Calu3 (cell line): ENCODE data around the gene TICAM1. TPM values are rescaled to one million over a fixed set of nuclear protein-coding genes. Genes with fewer than 3 reads are reported as not detected.
A peak's percentile ranks its signal among the peaks of the same experiment; 100 is the strongest.
"Not testable (repeated sequence)": the region's sequence is repeated elsewhere in the genome, so short reads cannot be mapped to it uniquely, and the experiment has no call there.

Experiments
- BruUV-seq: library from RNA; stranded (reverse); fragments of 400-500 nt; replicated peaks from 2 replicates; lab custom pipeline; 2021; lab: Mats Ljungman, UMichigan
- CTCF ChIA-PET: fragments of 300-600 bp; sonication (Branson Sonifier 250); formaldehyde crosslinking; loops from one replicate; lab custom pipeline; 2022; ENCODE audit warnings: antibody characterized with exemption; lab: Charles Lee
- DNase-seq: peaks from one replicate; pipeline ENCODE4 v3.0.0; 2022
- H3K27ac Mint-ChIP-seq: one replicate; pipeline ENCODE4 v1.8.0; 2022; ENCODE audit warnings: mixed read lengths; ENCODE audit not compliant: unreplicated experiment
- H3K27me3 Mint-ChIP-seq: one replicate; pipeline ENCODE4 v1.8.0; 2022; ENCODE audit warnings: mixed read lengths; ENCODE audit not compliant: unreplicated experiment
- H3K36me3 Mint-ChIP-seq: one replicate; pipeline ENCODE4 v1.8.0; 2022; ENCODE audit warnings: mild to moderate bottlenecking, moderate library complexity, mixed read lengths; ENCODE audit not compliant: insufficient read depth, unreplicated experiment
- H3K4me1 Mint-ChIP-seq: one replicate; pipeline ENCODE4 v1.8.0; 2022; ENCODE audit warnings: mild to moderate bottlenecking, low read depth, mixed read lengths; ENCODE audit not compliant: unreplicated experiment
- H3K4me3 Mint-ChIP-seq: one replicate; pipeline ENCODE4 v1.8.0; 2022; ENCODE audit warnings: mild to moderate bottlenecking, low read depth, moderate library complexity, mixed read lengths; ENCODE audit not compliant: unreplicated experiment
- H3K9me3 Mint-ChIP-seq: one replicate; pipeline ENCODE4 v1.8.0; 2022; ENCODE audit warnings: low read depth, mixed read lengths; ENCODE audit not compliant: unreplicated experiment
- intact Hi-C: fragments of 100-400 bp; cut with micrococcal nuclease; formaldehyde crosslinking; loops from one replicate; pipeline ENCODE4 v1.10.0; 2022; ENCODE audit not compliant: unreplicated experiment
- total RNA-seq: library from RNA; stranded (reverse); gene quantifications from 2 replicates; pipeline ENCODE4 v1.2.3, GENCODE V29; 2022
- TF ChIP-seq, protein P1 (sequence below): fragments of 200-600 bp; IDR thresholded peaks from one replicate; pipeline ENCODE4 v1.8.0; 2022; ENCODE audit warnings: antibody characterized with exemption; ENCODE audit not compliant: unreplicated experiment

TICAM1 gene
- total RNA-seq, 1 experiment from 2014 or later: 13.5 TPM

DNA sequence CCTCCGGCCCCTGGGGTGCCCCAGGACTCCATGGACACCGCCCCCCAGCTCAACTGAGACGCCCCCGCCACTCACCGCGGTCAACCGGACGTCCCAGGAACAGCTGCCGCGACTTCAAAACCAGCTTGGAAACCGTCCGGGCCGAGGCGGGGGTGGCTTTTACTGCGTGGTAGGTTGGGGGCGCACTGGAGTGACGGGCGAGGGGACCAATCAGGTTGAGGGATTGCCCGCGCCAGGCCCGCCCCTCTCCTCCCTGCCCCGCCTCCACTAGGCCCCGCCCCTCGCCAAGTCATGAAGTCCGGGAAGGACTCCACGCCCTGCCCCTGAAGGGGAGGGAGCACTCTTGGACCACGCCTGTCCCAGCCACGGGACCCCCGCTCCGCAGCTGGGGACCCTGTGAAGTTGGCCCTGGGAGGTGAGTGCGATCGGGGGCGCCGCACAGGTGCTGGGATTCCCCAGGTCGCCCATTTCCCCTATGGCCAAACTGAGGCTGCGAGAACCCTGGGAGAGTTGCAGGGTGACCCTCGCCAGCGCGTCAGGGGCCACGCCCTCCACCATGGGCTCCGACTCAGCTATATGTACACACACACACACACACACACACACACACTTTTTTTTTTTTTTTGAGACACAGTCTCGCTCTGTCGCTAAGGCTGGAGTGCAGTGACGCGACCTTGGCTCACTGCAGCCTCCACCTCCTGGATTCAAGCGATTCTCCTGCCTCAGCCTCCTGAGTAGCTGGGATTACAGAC, 36.2 kb upstream of the TICAM1 start, which contains the start of gene PLIN3:
PLIN3 (minus strand) TSS at position 134 of the 752 bp plus-strand sequence. CDS start 6,273 bp downstream, outside the sequence.
- BruUV-seq: no TSS peak
- intact Hi-C loops: no loop called here
- Mint-ChIP-seq H3K4me3 (peak within 1 kb of the TSS; percentile 74), H3K4me1 (peaks cover 12% of the 10 kb centered on the region), H3K9me3 (no peaks in the 10 kb centered on the region), H3K27ac (peak within 1 kb of the TSS; percentile 79), H3K36me3 (peaks cover 32% of the 10 kb centered on the region), H3K27me3 (no peaks in the 10 kb centered on the region)
- CTCF ChIA-PET: interaction anchor here (0.7 to 1.3 kb wide), 4 partner anchors 44 to 533 kb away, joined by 3 to 5 read pairs (median 4); no protein-coding TSS in a partner anchor
- peak; percentile 94 for DNase-seq
- TF ChIP-seq, protein P1, sequence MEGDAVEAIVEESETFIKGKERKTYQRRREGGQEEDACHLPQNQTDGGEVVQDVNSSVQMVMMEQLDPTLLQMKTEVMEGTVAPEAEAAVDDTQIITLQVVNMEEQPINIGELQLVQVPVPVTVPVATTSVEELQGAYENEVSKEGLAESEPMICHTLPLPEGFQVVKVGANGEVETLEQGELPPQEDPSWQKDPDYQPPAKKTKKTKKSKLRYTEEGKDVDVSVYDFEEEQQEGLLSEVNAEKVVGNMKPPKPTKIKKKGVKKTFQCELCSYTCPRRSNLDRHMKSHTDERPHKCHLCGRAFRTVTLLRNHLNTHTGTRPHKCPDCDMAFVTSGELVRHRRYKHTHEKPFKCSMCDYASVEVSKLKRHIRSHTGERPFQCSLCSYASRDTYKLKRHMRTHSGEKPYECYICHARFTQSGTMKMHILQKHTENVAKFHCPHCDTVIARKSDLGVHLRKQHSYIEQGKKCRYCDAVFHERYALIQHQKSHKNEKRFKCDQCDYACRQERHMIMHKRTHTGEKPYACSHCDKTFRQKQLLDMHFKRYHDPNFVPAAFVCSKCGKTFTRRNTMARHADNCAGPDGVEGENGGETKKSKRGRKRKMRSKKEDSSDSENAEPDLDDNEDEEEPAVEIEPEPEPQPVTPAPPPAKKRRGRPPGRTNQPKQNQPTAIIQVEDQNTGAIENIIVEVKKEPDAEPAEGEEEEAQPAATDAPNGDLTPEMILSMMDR: no peak

GRCh38 chr19:4866595-4867424, 35.3 kb upstream of the TICAM1 start:
- Mint-ChIP-seq H3K27ac (peak overlapping the region; percentile 79), H3K4me1 (peaks cover 12% of the 10 kb centered on the region), H3K4me3 (peak overlapping the region; percentile 74), H3K9me3 (no peaks in the 10 kb centered on the region), H3K36me3 (peaks cover 32% of the 10 kb centered on the region), H3K27me3 (no peaks in the 10 kb centered on the region)
- intact Hi-C loops: no loop called here
- TF ChIP-seq, protein P1: no peak
- CTCF ChIA-PET: interaction anchor here (0.5 to 1.3 kb wide), 4 partner anchors 31 to 534 kb away, joined by 3 to 4 read pairs (median 4); no protein-coding TSS in a partner anchor
- TSS peak; percentile 75 for BruUV-seq
- DNase-seq: peak; percentile 32

DNA sequence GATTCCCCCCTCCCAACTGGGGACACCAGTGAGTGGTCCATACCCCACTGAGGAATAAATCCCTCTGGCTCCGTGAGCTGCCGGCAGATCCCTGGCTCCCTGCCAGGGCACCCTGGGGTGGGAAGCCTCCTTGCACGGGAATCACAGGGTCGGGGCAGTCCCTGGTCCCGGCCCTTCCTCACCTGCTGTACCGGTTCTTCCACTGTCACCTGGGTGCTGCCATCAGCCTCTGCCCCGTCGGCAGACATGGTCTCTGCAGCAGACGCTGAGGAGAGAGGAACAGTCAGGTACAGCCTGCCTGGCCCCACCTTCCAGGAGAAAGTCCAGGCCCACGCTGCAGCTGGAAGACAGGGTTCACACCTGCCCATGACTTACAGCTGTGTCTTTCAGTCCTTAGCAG, 29.6 kb upstream of the TICAM1 start:
- H3K27ac Mint-ChIP-seq: no peak overlapping the region
- no peaks in the 10 kb centered on the region for H3K4me1 Mint-ChIP-seq
- DNase-seq: peak; percentile 76
- no TSS peak for BruUV-seq
- no peak overlapping the region for H3K4me3 Mint-ChIP-seq
- TF ChIP-seq, protein P1: no peak
- intact Hi-C loops: no loop called here
- H3K27me3 Mint-ChIP-seq: no peaks in the 10 kb centered on the region
- peaks cover 15% of the 10 kb centered on the region for H3K36me3 Mint-ChIP-seq
- no peaks in the 10 kb centered on the region for H3K9me3 Mint-ChIP-seq
- CTCF ChIA-PET: no interaction called here

DNA sequence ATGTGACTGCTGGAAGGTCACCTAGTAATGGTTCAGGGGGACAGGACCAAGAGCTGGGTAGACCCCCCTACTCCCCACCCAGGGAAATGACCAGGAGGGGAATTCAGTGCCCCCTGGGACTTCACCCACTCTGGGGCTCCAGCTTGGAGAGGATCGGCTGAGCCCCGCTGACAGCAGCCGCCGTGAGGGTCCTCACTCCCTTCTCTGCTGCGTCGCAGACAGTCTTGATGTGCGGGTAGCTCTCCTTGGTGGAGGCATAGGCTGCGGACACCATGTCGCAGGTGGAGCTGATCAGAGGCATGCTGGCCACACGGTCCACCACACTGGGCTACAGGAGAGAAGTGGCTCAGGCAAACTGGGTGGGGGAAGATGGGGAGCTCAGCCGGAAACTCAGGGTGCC, 28.2 kb upstream of the TICAM1 start:
- no peaks in the 10 kb centered on the region for H3K27me3 Mint-ChIP-seq
- H3K4me3 Mint-ChIP-seq: no peak overlapping the region
- no peaks in the 10 kb centered on the region for H3K9me3 Mint-ChIP-seq
- H3K4me1 Mint-ChIP-seq: no peaks in the 10 kb centered on the region
- intact Hi-C loops: loop anchor here (10.0 kb wide), 1 partner anchor 55 kb away; no protein-coding TSS in a partner anchor
- DNase-seq: no peak
- BruUV-seq: no TSS peak
- CTCF ChIA-PET: no interaction called here
- peaks cover 20% of the 10 kb centered on the region for H3K36me3 Mint-ChIP-seq
- H3K27ac Mint-ChIP-seq: no peak overlapping the region
- TF ChIP-seq, protein P1: no peak

DNA sequence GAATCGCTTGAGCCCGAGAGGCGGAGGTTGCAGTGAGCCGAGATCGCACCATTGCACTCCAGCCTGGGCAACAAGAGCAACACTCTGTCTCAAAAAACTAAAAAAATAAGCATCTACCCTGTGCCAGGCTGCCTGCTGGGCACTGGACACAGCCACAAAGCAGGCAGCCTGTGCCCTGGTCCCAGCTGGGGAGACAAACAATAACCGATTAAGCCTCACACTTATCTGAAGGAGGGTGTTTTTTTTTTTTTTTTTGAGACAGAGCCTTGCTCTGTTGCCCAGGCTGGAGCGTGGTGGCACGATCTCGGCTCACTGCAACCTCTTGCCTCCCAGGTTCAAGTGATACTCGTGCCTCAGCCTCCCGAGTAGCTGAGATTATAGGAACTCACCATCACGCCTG, 25.0 kb upstream of the TICAM1 start:
- H3K9me3 Mint-ChIP-seq, DNase-seq, H3K4me1 Mint-ChIP-seq, H3K27me3 Mint-ChIP-seq, CTCF ChIA-PET, H3K4me3 Mint-ChIP-seq, H3K27ac Mint-ChIP-seq, BruUV-seq: not testable (repeated sequence)
- intact Hi-C loops: loop anchor here (10.0 kb wide), 1 partner anchor 52 kb away; no protein-coding TSS in a partner anchor
- H3K36me3 Mint-ChIP-seq: peaks cover 33% of the 10 kb centered on the region

GRCh38 chr19:4853506-4853905, 22.0 kb upstream of the TICAM1 start:
- H3K27ac Mint-ChIP-seq, H3K27me3 Mint-ChIP-seq, H3K4me3 Mint-ChIP-seq, H3K9me3 Mint-ChIP-seq, H3K4me1 Mint-ChIP-seq, BruUV-seq, DNase-seq: not testable (repeated sequence)
- peaks cover 21% of the 10 kb centered on the region for H3K36me3 Mint-ChIP-seq
- CTCF ChIA-PET: interaction anchor here (1.8 kb wide), 1 partner anchor 23 kb away, joined by 4 read pairs; no protein-coding TSS in a partner anchor
- intact Hi-C loops: loop anchor here (10.0 kb wide), 1 partner anchor 49 kb away; no protein-coding TSS in a partner anchor
